Smooth muscle cell (in vitro differentiated cells): ENCODE data around the gene SSBP4. TPM values are rescaled to one million over a fixed set of nuclear protein-coding genes. Genes with fewer than 3 reads are reported as not detected.

ENCODE experiments used
- DNase-seq: peaks from one replicate; lab custom pipeline; 2025; ENCODE audit not compliant: unreplicated experiment; lab: John Stamatoyannopoulos, UW
- H2AFZ ChIP-seq: fragments of 200-600 bp; sonication (generic); 2 replicates; pipeline ENCODE4 v1.6.0; 2016; ENCODE audit warnings: antibody characterized with exemption, low read depth, mild to moderate bottlenecking
- H3F3A ChIP-seq: fragments of 200-600 bp; sonication (generic); 2 replicates; pipeline ENCODE4 v1.6.0; 2017; ENCODE audit warnings: antibody characterized with exemption, low read depth
- H3K27ac ChIP-seq: fragments of 200-600 bp; sonication (generic); 2 replicates; pipeline ENCODE4 v1.5.1; 2016; ENCODE audit warnings: low read depth, mild to moderate bottlenecking
- H3K27me3 ChIP-seq: fragments of 200-600 bp; sonication (generic); 2 replicates; pipeline ENCODE4 v1.6.1; 2016; ENCODE audit warnings: low read depth, mild to moderate bottlenecking
- H3K36me3 ChIP-seq: fragments of 200-600 bp; sonication (generic); 2 replicates; pipeline ENCODE4 v1.5.1; 2016; ENCODE audit warnings: low read depth
- H3K4me1 ChIP-seq: fragments of 200-600 bp; sonication (generic); 2 replicates; pipeline ENCODE4 v1.5.1; 2016; ENCODE audit warnings: low read depth
- H3K4me2 ChIP-seq: fragments of 200-600 bp; sonication (generic); 2 replicates; pipeline ENCODE4 v1.6.0; 2016; ENCODE audit warnings: mild to moderate bottlenecking
- H3K4me3 ChIP-seq: fragments of 200-600 bp; sonication (generic); 2 replicates; pipeline ENCODE4 v1.5.1; 2016; ENCODE audit warnings: mild to moderate bottlenecking
- H3K79me2 ChIP-seq: fragments of 200-600 bp; sonication (generic); 2 replicates; pipeline ENCODE4 v1.6.0; 2016; ENCODE audit warnings: low read depth, mild to moderate bottlenecking
- H3K9ac ChIP-seq: fragments of 200-600 bp; sonication (generic); 2 replicates; pipeline ENCODE4 v1.6.0; 2016; ENCODE audit warnings: low read depth
- H3K9me3 ChIP-seq: fragments of 200-600 bp; sonication (generic); replicated peaks from 2 replicates; pipeline ENCODE4 v1.5.1; 2016; ENCODE audit warnings: low read depth
- H4K20me1 ChIP-seq: fragments of 200-600 bp; sonication (generic); 2 replicates; pipeline ENCODE4 v1.6.0; 2016; ENCODE audit warnings: low read depth
- CTCF ChIP-seq: fragments of 200-600 bp; sonication (generic); IDR thresholded peaks from 2 replicates; pipeline ENCODE4 v1.5.1; 2017; ENCODE audit warnings: borderline replicate concordance, mild to moderate bottlenecking, antibody characterized with exemption; ENCODE audit not compliant: insufficient read depth, poor library complexity, severe bottlenecking
- WGBS: methylation state at CpG from one replicate; pipeline ENCODE4 v1.1.7; 2016; ENCODE audit warnings: low lambda C conversion rate; 5-methylcytosine and 5-hydroxymethylcytosine counted together
- polyA plus RNA-seq: library from polyadenylated mRNA; unstranded; fragments of >200 nt; fragmentation: Nextera tagmentation; extraction: Ambion mirVana; gene quantifications from 2 replicates; pipeline ENCODE4 v1.2.1, GENCODE V29; 2016
- total RNA-seq: library from RNA; depleted of rRNA; stranded (reverse); fragments of >200 nt; gene quantifications from 2 replicates; pipeline ENCODE4 v1.2.3, GENCODE V29; 2014

SSBP4 gene
- total and polyA plus RNA-seq, 2 experiments from 2014 or later = 44.1 to 124 TPM

- H3K4me3 ChIP-seq = no peak overlapping the region
- H3K27me3 ChIP-seq = no peaks in the 10 kb centered on the region
- no peak overlapping the region for H3K9ac ChIP-seq
- H3K4me1 ChIP-seq = no peaks in the 10 kb centered on the region
- H2AFZ ChIP-seq = no peak overlapping the region
- no peak overlapping the region for H3K4me2 ChIP-seq
- 92% methylated on average over 8 of the region's 8 CpGs for WGBS
- DNase-seq = no peak
- peaks cover 15% of the 10 kb centered on the region for H3F3A ChIP-seq
- no peak overlapping the region for H3K27ac ChIP-seq
- no peaks in the 10 kb centered on the region for H3K36me3 ChIP-seq
- peaks cover 84% of the 10 kb centered on the region for H4K20me1 ChIP-seq
- no peak for TF ChIP-seq CTCF
- no peaks in the 10 kb centered on the region for H3K9me3 ChIP-seq
- H3K79me2 ChIP-seq = peaks cover 48% of the 10 kb centered on the region
Observed at GRCh38 chr19:18473003-18473705, 54.0 kb downstream of the SSBP4 start.

- 98% methylated on average over 8 of the region's 8 CpGs for WGBS
- H3K27ac ChIP-seq = no peak overlapping the region
- H3K9ac ChIP-seq = no peak overlapping the region
Observed at GRCh38 chr19:18473706-18474087, 54.5 kb downstream of the SSBP4 start.

GRCh38 chr19:18474366-18474887, 55.2 kb downstream of the SSBP4 start:
- no peak overlapping the region for H3K27ac ChIP-seq
- H3K27me3 ChIP-seq = no peaks in the 10 kb centered on the region
- DNase-seq = no peak
- H3K36me3 ChIP-seq = no peaks in the 10 kb centered on the region
- H3K4me2 ChIP-seq = no peak overlapping the region
- peaks cover 53% of the 10 kb centered on the region for H3K79me2 ChIP-seq
- WGBS = 98% methylated on average over 13 of the region's 13 CpGs
- no peaks in the 10 kb centered on the region for H3K9me3 ChIP-seq
- peaks cover 15% of the 10 kb centered on the region for H3F3A ChIP-seq
- no peak overlapping the region for H3K4me3 ChIP-seq
- H3K4me1 ChIP-seq = no peaks in the 10 kb centered on the region
- H4K20me1 ChIP-seq = peaks cover 71% of the 10 kb centered on the region
- no peak overlapping the region for H2AFZ ChIP-seq
- H3K9ac ChIP-seq = no peak overlapping the region
- no peak for TF ChIP-seq CTCF

More at GRCh38 chr19:18473706-18474087, 54.5 kb downstream of the SSBP4 start:
- no peaks in the 10 kb centered on the region for H3K27me3 ChIP-seq
- no peak overlapping the region for H3K4me2 ChIP-seq
- no peak overlapping the region for H3K4me3 ChIP-seq
- no peak for TF ChIP-seq CTCF
- H2AFZ ChIP-seq = no peak overlapping the region
- H3F3A ChIP-seq = peaks cover 15% of the 10 kb centered on the region
- no peaks in the 10 kb centered on the region for H3K36me3 ChIP-seq
- peaks cover 53% of the 10 kb centered on the region for H3K79me2 ChIP-seq
- H3K9me3 ChIP-seq = no peaks in the 10 kb centered on the region
- H4K20me1 ChIP-seq = peaks cover 78% of the 10 kb centered on the region
- H3K4me1 ChIP-seq = no peaks in the 10 kb centered on the region
- no peak for DNase-seq
